SH-SY5Y (cell line): ENCODE data around the gene KCNMB3.

ENCODE experiments used
- GATA2 ChIP-seq: IDR thresholded peaks from 2 replicates; pipeline ENCODE4 v1.6.1; 2011; ENCODE audit warnings: mild to moderate bottlenecking, low read depth, low read length
- GATA3 ChIP-seq: IDR thresholded peaks from 2 replicates; pipeline ENCODE4 v1.6.1; 2011; ENCODE audit warnings: low read depth, mild to moderate bottlenecking, low read length, moderate library complexity

DNA sequence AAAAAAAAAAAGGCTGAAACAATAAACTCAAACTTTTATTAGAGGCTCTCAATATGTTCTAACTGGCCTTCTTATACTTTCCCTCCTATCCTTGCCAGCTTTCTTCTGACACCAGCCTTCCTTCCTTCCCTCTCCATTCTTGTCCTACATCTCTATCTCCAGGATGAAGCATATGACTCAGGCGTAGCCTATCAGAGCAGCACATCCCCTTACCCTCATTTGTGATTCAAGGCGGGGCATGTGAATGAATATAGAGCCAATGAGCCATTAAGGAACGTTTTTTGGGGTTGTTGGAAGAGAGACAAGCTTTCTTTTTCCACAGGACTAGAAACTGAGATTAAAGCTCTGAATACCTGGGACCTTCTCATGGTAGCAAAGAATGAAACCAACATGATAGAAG is 25.1 kb upstream of the KCNMB3 start:
- TF ChIP-seq GATA2 (no peak), GATA3 (no peak)
